GM10266 (cell line): ENCODE data around the gene STAT4.

Experiments used
- DNase-seq: peaks from one replicate; pipeline ENCODE4 v3.0.0; 2012; ENCODE audit errors: extremely low spot score
- TF ChIP-seq, protein P1 (sequence below): IDR thresholded peaks from 2 replicates; pipeline ENCODE4 v1.5.1; 2012; ENCODE audit warnings: mild to moderate bottlenecking, low read depth; ENCODE audit not compliant: control insufficient read depth, insufficient read depth; ENCODE audit errors: missing control alignments

STAT4 gene

DNA sequence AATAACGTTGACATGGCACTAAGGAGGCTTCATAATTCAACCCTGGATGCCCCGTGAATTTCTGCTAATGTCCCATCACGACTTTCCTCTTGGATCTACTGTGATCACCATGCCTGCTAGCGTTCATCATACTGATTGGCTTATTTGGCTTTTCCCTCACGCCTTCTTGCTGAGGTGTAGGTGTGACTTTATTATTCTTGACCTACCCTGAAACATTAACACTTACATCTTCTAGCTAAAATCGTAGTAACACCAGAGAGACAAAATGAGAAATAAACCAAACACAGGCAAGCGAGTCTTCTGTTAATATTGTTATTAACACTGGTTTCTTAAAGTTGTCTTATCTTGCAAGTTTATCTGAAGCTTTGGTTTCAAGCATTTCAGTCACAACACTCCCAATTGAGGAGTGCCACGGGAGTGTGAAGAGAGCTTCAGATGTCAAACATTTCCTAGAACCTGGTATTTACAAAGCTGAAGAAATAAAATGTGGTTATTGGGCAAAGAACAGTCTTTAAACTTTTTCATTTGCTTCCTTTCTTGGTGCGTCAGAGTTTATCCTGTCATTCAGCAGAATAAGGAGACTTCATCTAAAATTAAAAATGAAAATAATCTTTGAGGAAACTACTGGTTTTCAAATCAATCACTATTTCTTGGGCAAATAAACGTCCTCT is 121.4 kb downstream of the STAT4 start:
- DNase-seq, result no peak
- TF ChIP-seq, protein P1, sequence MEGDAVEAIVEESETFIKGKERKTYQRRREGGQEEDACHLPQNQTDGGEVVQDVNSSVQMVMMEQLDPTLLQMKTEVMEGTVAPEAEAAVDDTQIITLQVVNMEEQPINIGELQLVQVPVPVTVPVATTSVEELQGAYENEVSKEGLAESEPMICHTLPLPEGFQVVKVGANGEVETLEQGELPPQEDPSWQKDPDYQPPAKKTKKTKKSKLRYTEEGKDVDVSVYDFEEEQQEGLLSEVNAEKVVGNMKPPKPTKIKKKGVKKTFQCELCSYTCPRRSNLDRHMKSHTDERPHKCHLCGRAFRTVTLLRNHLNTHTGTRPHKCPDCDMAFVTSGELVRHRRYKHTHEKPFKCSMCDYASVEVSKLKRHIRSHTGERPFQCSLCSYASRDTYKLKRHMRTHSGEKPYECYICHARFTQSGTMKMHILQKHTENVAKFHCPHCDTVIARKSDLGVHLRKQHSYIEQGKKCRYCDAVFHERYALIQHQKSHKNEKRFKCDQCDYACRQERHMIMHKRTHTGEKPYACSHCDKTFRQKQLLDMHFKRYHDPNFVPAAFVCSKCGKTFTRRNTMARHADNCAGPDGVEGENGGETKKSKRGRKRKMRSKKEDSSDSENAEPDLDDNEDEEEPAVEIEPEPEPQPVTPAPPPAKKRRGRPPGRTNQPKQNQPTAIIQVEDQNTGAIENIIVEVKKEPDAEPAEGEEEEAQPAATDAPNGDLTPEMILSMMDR, result no peak

DNA sequence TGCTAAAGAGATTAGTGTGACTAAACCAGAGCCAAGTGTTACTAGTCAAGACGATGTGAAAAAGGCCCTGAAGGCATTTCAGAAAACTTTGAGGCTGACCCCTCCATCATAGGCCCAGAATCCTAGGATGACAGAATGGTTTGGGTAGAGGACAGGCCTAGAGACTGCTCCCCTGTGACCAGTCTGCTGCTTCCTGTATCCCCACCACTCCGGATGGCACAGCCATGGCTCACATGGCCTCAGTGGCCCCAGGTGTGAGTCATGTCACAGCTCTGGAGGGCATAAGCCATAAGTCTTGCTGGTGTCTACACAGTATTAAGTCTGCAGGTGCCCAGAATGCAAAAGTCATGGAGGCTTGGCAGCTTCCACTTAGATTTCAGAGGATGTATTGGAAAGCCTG is 124.4 kb downstream of the STAT4 start:
- DNase-seq, result no peak

DNA sequence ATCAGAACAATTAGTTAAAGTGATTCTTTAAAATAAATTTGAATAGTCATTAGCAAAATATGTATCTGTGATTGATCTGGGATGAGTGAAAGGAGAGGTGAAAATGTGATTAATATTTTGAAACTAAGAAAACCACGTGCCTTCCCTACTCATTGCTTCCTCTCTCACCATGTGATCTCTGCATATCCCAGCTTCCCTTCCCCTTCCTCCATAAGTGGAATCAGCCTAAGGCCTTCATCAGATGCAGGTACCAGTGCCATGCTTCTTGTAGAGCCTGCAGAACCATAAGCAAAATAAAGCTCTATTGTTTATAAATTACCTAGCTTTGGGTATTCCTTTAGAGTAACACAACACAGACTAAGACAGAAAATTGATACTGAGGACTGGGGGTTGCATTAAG is 125.7 kb downstream of the STAT4 start:
- TF ChIP-seq, protein P1, result no peak
- no peak for DNase-seq

More for the DNA sequence above, 124.4 kb downstream of the STAT4 start:
- TF ChIP-seq, protein P1, result no peak

DNA sequence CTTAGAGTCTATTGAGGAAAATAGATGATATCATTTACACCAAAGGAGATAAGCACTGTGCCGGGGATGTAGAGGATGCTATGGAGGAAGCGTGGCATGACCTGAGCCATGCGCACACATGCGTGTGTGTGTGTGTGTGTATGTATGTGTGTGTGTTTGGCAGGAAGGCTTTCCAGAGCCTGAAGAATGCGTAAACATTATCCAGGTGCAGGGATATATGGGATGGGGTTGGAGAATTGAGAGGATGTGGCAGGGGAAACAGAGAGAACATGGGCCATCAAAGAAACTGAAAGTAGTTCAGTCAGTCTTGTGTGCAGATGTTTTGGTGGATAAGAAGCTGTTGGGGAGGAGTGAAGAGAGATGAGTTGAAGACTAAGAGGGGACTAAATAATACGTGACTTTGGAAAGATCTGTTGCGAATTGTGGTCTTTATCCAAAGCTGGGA is 127.5 kb downstream of the STAT4 start:
- TF ChIP-seq, protein P1, result no peak
- DNase-seq, result no peak

DNA sequence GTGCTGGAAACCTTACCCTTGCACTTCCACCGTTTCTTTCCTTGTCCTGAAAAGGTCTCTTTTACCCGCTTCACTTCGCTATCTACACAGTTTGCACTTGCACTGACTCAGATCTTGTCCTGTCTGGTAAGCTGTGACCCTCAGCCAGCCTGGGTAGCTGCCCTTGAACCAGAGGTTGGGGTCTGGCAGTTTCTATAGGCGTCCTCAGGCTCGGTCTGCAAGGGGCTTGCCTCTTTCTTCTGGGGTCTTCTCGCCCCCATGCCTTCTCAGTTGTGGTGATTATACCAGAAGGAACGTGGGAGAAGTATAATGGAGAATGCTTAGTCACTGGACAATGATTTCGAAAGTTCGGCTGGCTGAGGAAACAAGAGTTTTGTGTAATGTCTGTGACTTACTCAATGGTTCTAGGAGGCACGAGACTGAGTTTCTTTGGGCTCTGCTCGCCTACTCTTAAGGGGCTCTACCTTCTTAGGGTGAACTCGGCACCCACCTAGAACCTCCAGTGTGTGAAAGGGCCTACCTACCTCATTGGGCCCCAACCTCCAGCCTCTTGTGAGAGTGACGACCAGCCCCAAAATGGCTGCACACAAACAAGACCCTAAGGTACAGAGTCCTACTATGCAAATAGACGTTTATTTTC is 129.9 kb downstream of the STAT4 start:
- peak; percentile 37 for DNase-seq
- TF ChIP-seq, protein P1, result no peak

DNA sequence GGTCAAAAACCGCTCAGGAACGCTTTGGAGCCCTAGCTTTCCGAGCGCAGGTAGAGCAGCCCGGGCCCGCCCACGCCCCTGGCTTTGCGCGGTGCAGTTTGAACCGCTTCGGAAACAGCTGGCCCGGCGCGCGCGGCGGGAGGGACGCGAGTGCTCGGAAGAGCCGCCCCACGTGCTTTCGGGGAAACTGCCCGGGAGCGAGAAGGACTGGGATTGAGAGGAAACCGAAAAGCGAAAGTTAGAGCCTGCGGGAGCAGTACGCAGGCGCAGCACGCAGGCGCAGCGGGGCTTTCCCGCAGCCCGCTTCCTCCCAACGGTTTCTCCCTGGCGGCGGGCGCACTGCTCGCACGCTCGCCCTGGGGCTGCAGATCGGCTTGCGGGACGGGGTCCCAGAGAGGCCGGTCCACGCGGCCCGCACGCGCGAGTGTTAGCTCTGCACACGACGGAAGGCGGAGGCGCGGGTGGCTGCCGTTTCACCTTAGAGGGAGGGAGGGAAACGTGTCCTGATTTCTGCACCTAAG is 130.5 kb downstream of the STAT4 start:
- TF ChIP-seq, protein P1, result no peak
- DNase-seq, result peak; percentile 90

DNA sequence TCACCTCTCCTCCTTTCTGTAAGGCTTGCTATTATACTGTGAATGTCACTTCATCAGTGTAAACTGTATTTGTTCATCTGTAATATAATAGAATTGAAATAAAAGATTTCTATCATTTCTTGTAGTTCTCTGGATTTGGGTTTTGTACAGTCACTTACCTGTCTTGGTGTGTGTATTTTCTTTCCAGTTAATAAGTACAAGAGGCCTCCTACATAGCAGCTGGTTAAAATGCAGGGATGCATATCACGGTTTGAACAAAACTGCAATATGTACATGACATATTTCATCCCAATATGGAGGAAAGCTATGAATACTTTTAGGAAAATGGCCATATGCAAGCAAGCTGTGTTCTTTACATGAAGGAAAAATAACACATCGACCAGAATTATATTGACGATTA is 131.4 kb downstream of the STAT4 start:
- no peak for DNase-seq
- TF ChIP-seq, protein P1, result no peak
